Uterus (tissue), 4 donors: ENCODE measurements around the gene CRABP2. TPM values are rescaled to one million over a fixed set of nuclear protein-coding genes. Genes with fewer than 3 reads are reported as not detected.

ENCODE experiments used
- DNase-seq, 2 donors: peaks; one replicate each; pipeline ENCODE4 v3.0.0-alpha.2; 2019 to 2020
- H3K27ac ChIP-seq, 2 donors: fragments of 200-600 bp; sonication (generic); 1 replicate in 1 of 2; 2 replicates in 1 of 2; pipeline ENCODE4 v1.5.1; 2016 to 2018
- H3K27me3 ChIP-seq, 2 donors: fragments of 200-600 bp; sonication (generic); one replicate each; pipeline ENCODE4 v1.5.1; 2018 to 2019; ENCODE audit warnings: control low read depth in 1 of 2
- H3K36me3 ChIP-seq, 2 donors: fragments of 200-600 bp; sonication (generic); one replicate each; pipeline ENCODE4 v1.5.1; 2019; ENCODE audit warnings: control low read depth in 1 of 2
- H3K4me1 ChIP-seq, 2 donors: fragments of 200-600 bp; sonication (generic); one replicate each; pipeline ENCODE4 v1.5.1; 2018 to 2019; ENCODE audit warnings: control low read depth in 1 of 2
- H3K4me3 ChIP-seq, 2 donors: fragments of 200-600 bp; sonication (generic); 1 replicate in 1 of 2; 2 replicates in 1 of 2; pipeline ENCODE4 v1.5.1; 2018 to 2019; ENCODE audit warnings: mild to moderate bottlenecking in 1 of 2
- H3K9me3 ChIP-seq, 2 donors: fragments of 200-600 bp; sonication (generic); one replicate each; pipeline ENCODE4 v1.5.1; 2019; ENCODE audit warnings: control low read depth in 1 of 2
- CTCF ChIP-seq, 4 experiments: fragments of 200-600 bp in 2 of 4; fragments of 450-650 bp in 2 of 4; sonication (generic) in 2 of 4; IDR thresholded peaks; one replicate each; pipeline ENCODE4 v1.5.1; 2016 to 2019; ENCODE audit warnings: antibody characterized with exemption in 4 of 4, mild to moderate bottlenecking in 2 of 4, moderate library complexity in 1 of 4
- POLR2A ChIP-seq, 2 donors: fragments of 450-650 bp; IDR thresholded peaks; one replicate each; pipeline ENCODE4 v1.6.1; 2016; ENCODE audit warnings: antibody characterized with exemption in 2 of 2, mild to moderate bottlenecking in 1 of 2, moderate library complexity in 1 of 2
- intact Hi-C: fragments of 100-400 bp; cut with DNase I; formaldehyde crosslinking; loops from one replicate; pipeline ENCODE4 v1.15.1; 2023; ENCODE audit warnings: low total_unique reads
- total RNA-seq, 4 donors: library from RNA; depleted of rRNA in 3 of 4; stranded (reverse); fragments of >200 nt in 3 of 4; gene quantifications; one replicate each; pipeline versions ENCODE4 v1.1.0 to v1.2.4, GENCODE V29; 2014 to 2023
- donor health status: DM: yes; HTN: yes; CAD: no.

Gene CRABP2
- total RNA-seq, 4 donors from 2014 or later = 11.0 to 71.5 (median 14.3) TPM; not detected in 1

GRCh38 chr1:156664767-156665411 lies 40.5 kb downstream of the CRABP2 start:
- H3K4me3 ChIP-seq = no peak overlapping the region
- H3K27me3 ChIP-seq = no peaks in the 10 kb centered on the region
- DNase-seq = peak; percentile 42 to 63
- TF ChIP-seq POLR2A (IDR thresholded peaks at IDR 0.05) = peak in 1 of 2 donors; percentile 23
- TF ChIP-seq CTCF (IDR thresholded peaks at IDR 0.05) = no peak
- no peaks in the 10 kb centered on the region for H3K9me3 ChIP-seq
- H3K27ac ChIP-seq = peak overlapping the region; percentile 87 to 89
- peaks cover 13 to 44% of the 10 kb centered on the region in 2 donors for H3K4me1 ChIP-seq
- no peaks in the 10 kb centered on the region for H3K36me3 ChIP-seq
- intact Hi-C loops = no loop called here

- peak overlapping the region; percentile 87 to 89 for H3K27ac ChIP-seq
- TF ChIP-seq POLR2A (IDR thresholded peaks at IDR 0.05) (no peak), CTCF (IDR thresholded peaks at IDR 0.05) (no peak)
- no peaks in the 10 kb centered on the region for H3K9me3 ChIP-seq
- H3K36me3 ChIP-seq = no peaks in the 10 kb centered on the region
- intact Hi-C loops = no loop called here
- H3K4me3 ChIP-seq = no peak overlapping the region
- peak in 1 of 2 donors; percentile 31 for DNase-seq
- peaks cover 20 to 44% of the 10 kb centered on the region in 2 donors for H3K4me1 ChIP-seq
- no peaks in the 10 kb centered on the region for H3K27me3 ChIP-seq
These were observed 41.2 kb downstream of the CRABP2 start for GRCh38 chr1:156664046-156664766.

GRCh38 chr1:156663178-156663577 lies 42.2 kb downstream of the CRABP2 start:
- H3K9me3 ChIP-seq = no peaks in the 10 kb centered on the region
- H3K36me3 ChIP-seq = no peaks in the 10 kb centered on the region
- intact Hi-C loops = no loop called here
- peaks cover 18 to 42% of the 10 kb centered on the region in 2 donors for H3K4me1 ChIP-seq
- DNase-seq = peak; percentile 58 to 70
- no peaks in the 10 kb centered on the region for H3K27me3 ChIP-seq
- no peak for TF ChIP-seq POLR2A (IDR thresholded peaks at IDR 0.05)
- no peak for TF ChIP-seq CTCF (IDR thresholded peaks at IDR 0.05)
- no peak overlapping the region for H3K4me3 ChIP-seq
- H3K27ac ChIP-seq = peak overlapping the region; percentile 87 to 89

GRCh38 chr1:156662800-156663055 lies 42.7 kb downstream of the CRABP2 start:
- TF ChIP-seq CTCF (IDR thresholded peaks at IDR 0.05) (no peak), POLR2A (IDR thresholded peaks at IDR 0.05) (no peak)
- peak overlapping the region; percentile 87 to 89 for H3K27ac ChIP-seq
- intact Hi-C loops = no loop called here
- no peaks in the 10 kb centered on the region for H3K9me3 ChIP-seq
- no peaks in the 10 kb centered on the region for H3K36me3 ChIP-seq
- no peak overlapping the region for H3K4me3 ChIP-seq
- H3K27me3 ChIP-seq = no peaks in the 10 kb centered on the region
- H3K4me1 ChIP-seq = peaks cover 13 to 37% of the 10 kb centered on the region in 2 donors
- no peak for DNase-seq

- intact Hi-C loops = no loop called here
- H3K4me3 ChIP-seq = no peak overlapping the region
- no peaks in the 10 kb centered on the region for H3K36me3 ChIP-seq
- peaks cover 13 to 34% of the 10 kb centered on the region in 2 donors for H3K4me1 ChIP-seq
- DNase-seq = no peak
- H3K27me3 ChIP-seq = no peaks in the 10 kb centered on the region
- TF ChIP-seq POLR2A (IDR thresholded peaks at IDR 0.05) (no peak), CTCF (IDR thresholded peaks at IDR 0.05) (no peak)
- no peaks in the 10 kb centered on the region for H3K9me3 ChIP-seq
- H3K27ac ChIP-seq = peak overlapping the region; percentile 87 to 89
These were observed 43.2 kb downstream of the CRABP2 start for GRCh38 chr1:156662005-156662799.
